Spleen (tissue), 11 donors: ENCODE data around the gene HPS4. TPM values are rescaled to one million over a fixed set of nuclear protein-coding genes. Genes with fewer than 3 reads are reported as not detected.

ENCODE experiments used
- DNase-seq: peaks from one replicate; pipeline ENCODE4 v3.0.0-alpha.2; 2020
- H3K27ac ChIP-seq, 8 donors: fragments of 200-600 bp; sonication (generic) in 7 of 8; 1 replicate in 4 of 8; 2 replicates in 4 of 8; pipeline versions ENCODE4 v1.5.0 to v1.8.0; 2016 to 2021; ENCODE audit warnings: inconsistent platforms in 4 of 8, mild to moderate bottlenecking in 4 of 8, moderate library complexity in 1 of 8
- H3K27me3 ChIP-seq, 7 donors: fragments of 200-600 bp; sonication (generic) in 6 of 7; replicated peaks in 1 of 7; 1 replicate in 4 of 7; 2 replicates in 3 of 7; pipeline versions ENCODE4 v1.5.0 to v1.8.0; 2016 to 2021; ENCODE audit warnings: inconsistent platforms in 3 of 7, mild to moderate bottlenecking in 1 of 7
- H3K36me3 ChIP-seq, 6 donors: fragments of 200-600 bp; sonication (generic) in 5 of 6; 1 replicate in 4 of 6; 2 replicates in 2 of 6; pipeline versions ENCODE4 v1.5.0 to v1.8.0; 2016 to 2021; ENCODE audit warnings: inconsistent platforms in 2 of 6
- H3K4me1 ChIP-seq, 6 donors: fragments of 200-600 bp; sonication (generic) in 5 of 6; 1 replicate in 3 of 6; 2 replicates in 3 of 6; pipeline versions ENCODE4 v1.5.0 to v1.8.0; 2016 to 2021; ENCODE audit warnings: inconsistent platforms in 3 of 6
- H3K4me3 ChIP-seq, 8 donors: fragments of 200-600 bp; sonication (generic) in 7 of 8; 1 replicate in 4 of 8; 2 replicates in 4 of 8; pipeline versions ENCODE4 v1.5.0 to v1.8.0; 2016 to 2021; ENCODE audit warnings: inconsistent platforms in 4 of 8, mild to moderate bottlenecking in 4 of 8, moderate library complexity in 2 of 8
- H3K9me3 ChIP-seq, 8 donors: fragments of 200-600 bp; sonication (generic) in 7 of 8; 1 replicate in 4 of 8; 2 replicates in 4 of 8; pipeline versions ENCODE4 v1.5.0 to v1.8.0; 2016 to 2021; ENCODE audit warnings: inconsistent platforms in 4 of 8
- POLR2A ChIP-seq, 3 donors: fragments of 450-650 bp; IDR thresholded peaks; one replicate each; pipeline ENCODE4 v1.5.1; 2017; ENCODE audit warnings: antibody characterized with exemption in 3 of 3, mild to moderate bottlenecking in 1 of 3
- POLR2AphosphoS5 ChIP-seq, 3 donors: sonication (generic); formaldehyde crosslinking; IDR thresholded peaks; one replicate each; pipeline ENCODE4 v1.5.1; 2017; ENCODE audit warnings: antibody characterized with exemption in 3 of 3
- WGBS, 5 donors: extraction: QIAGEN DNeasy Blood & Tissue Kit in 3 of 5; methylation state at CpG; one replicate each; pipeline versions ENCODE4 v1.1.5 to v1.1.7; 2013 to 2018; 5-methylcytosine and 5-hydroxymethylcytosine counted together
- intact Hi-C: fragments of 100-400 bp; cut with DNase I; formaldehyde crosslinking; loops from one replicate; pipeline ENCODE4 v1.15.0; 2023; ENCODE audit warnings: low total_unique reads
- polyA plus RNA-seq, 3 donors: library from polyadenylated mRNA; stranded (reverse); fragments of 200-250 nt; gene quantifications; one replicate each; pipeline ENCODE4 v1.2.1, GENCODE V29; 2013
- total RNA-seq, 7 donors: library from RNA; depleted of rRNA in 3 of 7; stranded (reverse); fragments of >200 nt in 3 of 7; fragmentation: NEBNext Ultra II Directional in 4 of 7; extraction: Animal tissue kit (Norgen Biotek cat#: 25700) in 4 of 7; gene quantifications; one replicate each; pipeline versions ENCODE4 v1.1.0 to v1.2.1, GENCODE V29; 2016 to 2021
- TF ChIP-seq, protein P1 (sequence below), 11 experiments: fragments of 200-600 bp in 7 of 11; fragments of 450-650 bp in 4 of 11; sonication (generic) in 4 of 11; IDR thresholded peaks in 8 of 11; conservative IDR thresholded peaks in 3 of 11; 1 replicate in 7 of 11; 2 replicates in 4 of 11; pipeline versions ENCODE4 v1.4.0 to v1.8.0; 2016 to 2021; ENCODE audit warnings: antibody characterized with exemption in 11 of 11, inconsistent platforms in 4 of 11, mild to moderate bottlenecking in 1 of 11
- donor health status: healthy with polysubstance abuse.
- donor health status: DM: no; HTN: no; CAD: no; lungs with moderate emphysema.
- donor health status: DM: no; HTN: no; CAD: no.
- donor health status: Bipolar disorder and iron deficiency.
- donor health status: healthy.
- donor health status: DM: no; HTN: no; CAD: no.
- donor health status: DM: yes; HTN: yes; CAD: no.

Gene HPS4
- total and polyA plus RNA-seq, 10 donors, result 15.2 to 56.6 (median 37.5) TPM

DNA sequence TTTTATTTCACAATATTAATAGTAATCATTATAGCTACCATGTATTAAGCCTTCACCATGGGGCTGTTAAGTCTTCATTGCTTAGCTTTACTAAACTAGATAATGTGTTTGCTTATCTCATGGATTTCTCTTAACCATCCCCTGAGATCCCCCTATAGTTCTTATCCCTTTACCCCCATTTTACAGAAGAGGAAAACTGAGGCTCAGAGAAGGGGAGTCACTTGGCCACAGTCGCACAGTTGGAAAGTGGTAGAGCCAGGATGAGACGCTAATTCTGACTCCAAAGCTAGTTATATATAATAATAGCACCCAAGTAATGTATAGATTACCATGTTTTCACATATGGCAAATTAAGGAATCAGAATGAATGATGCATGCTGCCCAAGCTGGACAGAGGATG lies 38.4 kb upstream of the HPS4 start:
- no peak overlapping the region for H3K4me3 ChIP-seq
- H3K36me3 ChIP-seq, result peaks cover 0 to 52% (median 27%) of the 10 kb centered on the region in 6 donors
- TF ChIP-seq POLR2A (IDR thresholded peaks at IDR 0.05), result no peak
- no peak for TF ChIP-seq POLR2AphosphoS5 (IDR thresholded peaks at IDR 0.05)
- TF ChIP-seq, protein P1, sequence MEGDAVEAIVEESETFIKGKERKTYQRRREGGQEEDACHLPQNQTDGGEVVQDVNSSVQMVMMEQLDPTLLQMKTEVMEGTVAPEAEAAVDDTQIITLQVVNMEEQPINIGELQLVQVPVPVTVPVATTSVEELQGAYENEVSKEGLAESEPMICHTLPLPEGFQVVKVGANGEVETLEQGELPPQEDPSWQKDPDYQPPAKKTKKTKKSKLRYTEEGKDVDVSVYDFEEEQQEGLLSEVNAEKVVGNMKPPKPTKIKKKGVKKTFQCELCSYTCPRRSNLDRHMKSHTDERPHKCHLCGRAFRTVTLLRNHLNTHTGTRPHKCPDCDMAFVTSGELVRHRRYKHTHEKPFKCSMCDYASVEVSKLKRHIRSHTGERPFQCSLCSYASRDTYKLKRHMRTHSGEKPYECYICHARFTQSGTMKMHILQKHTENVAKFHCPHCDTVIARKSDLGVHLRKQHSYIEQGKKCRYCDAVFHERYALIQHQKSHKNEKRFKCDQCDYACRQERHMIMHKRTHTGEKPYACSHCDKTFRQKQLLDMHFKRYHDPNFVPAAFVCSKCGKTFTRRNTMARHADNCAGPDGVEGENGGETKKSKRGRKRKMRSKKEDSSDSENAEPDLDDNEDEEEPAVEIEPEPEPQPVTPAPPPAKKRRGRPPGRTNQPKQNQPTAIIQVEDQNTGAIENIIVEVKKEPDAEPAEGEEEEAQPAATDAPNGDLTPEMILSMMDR (IDR thresholded peaks at IDR 0.05 in 8 of 11, conservative IDR thresholded peaks at IDR 0.05 in 3 of 11), result no peak
- intact Hi-C loops, result no loop called here
- DNase-seq, result no peak
- H3K4me1 ChIP-seq, result no peaks in the 10 kb centered on the region
- H3K27ac ChIP-seq, result no peak overlapping the region
- H3K9me3 ChIP-seq, result no peaks in the 10 kb centered on the region
- 95 to 97% (median 96%) methylated on average over 2 of the region's 2 CpGs for WGBS, 5 donors
- no peaks in the 10 kb centered on the region for H3K27me3 ChIP-seq

DNA sequence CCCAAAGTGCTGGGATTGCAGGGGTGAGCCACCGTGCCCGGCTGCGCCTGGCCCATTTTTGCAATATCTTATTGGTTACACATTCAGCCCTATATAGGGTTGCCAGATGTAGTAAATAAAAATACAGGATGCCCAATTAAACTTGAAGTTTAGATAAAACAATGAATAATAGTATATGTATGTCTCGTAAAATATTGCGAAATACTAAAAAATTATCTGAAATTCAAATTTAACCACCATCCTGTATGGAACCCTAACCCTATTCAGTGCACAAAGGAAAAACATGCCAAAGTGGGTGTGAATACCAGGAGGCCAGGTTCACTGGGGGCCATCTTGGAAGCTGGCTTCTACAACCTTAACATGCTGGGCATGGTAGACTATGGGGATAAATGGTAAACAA lies 33.8 kb upstream of the HPS4 start:
- Histone ChIP-seq H3K9me3 (no peaks in the 10 kb centered on the region), H3K36me3 (peaks cover 0 to 8% (median 0%) of the 10 kb centered on the region in 6 donors), H3K27ac (no peak overlapping the region), H3K27me3 (no peaks in the 10 kb centered on the region), H3K4me1 (peaks cover 4 to 19% (median 13%) of the 10 kb centered on the region in 6 donors), H3K4me3 (no peak overlapping the region)
- TF ChIP-seq POLR2A (IDR thresholded peaks at IDR 0.05) (no peak), POLR2AphosphoS5 (IDR thresholded peaks at IDR 0.05) (no peak)
- TF ChIP-seq, protein P1 (IDR thresholded peaks at IDR 0.05 in 8 of 11, conservative IDR thresholded peaks at IDR 0.05 in 3 of 11), result no peak
- DNase-seq, result no peak
- 94 to 98% (median 96%) methylated on average over 5 of the region's 5 CpGs for WGBS, 5 donors
- intact Hi-C loops, result no loop called here

- intact Hi-C loops, result no loop called here
- no peak overlapping the region for H3K4me3 ChIP-seq
- no peak overlapping the region for H3K27ac ChIP-seq
- H3K9me3 ChIP-seq, result no peaks in the 10 kb centered on the region
- WGBS, 5 donors, result 53 to 83% (median 67%) methylated on average over 1 of the region's 1 CpG
- DNase-seq, result no peak
- no peaks in the 10 kb centered on the region for H3K36me3 ChIP-seq
- TF ChIP-seq POLR2AphosphoS5 (IDR thresholded peaks at IDR 0.05), result no peak
- TF ChIP-seq, protein P1 (IDR thresholded peaks at IDR 0.05 in 8 of 11, conservative IDR thresholded peaks at IDR 0.05 in 3 of 11), result no peak
- TF ChIP-seq POLR2A (IDR thresholded peaks at IDR 0.05), result no peak
- H3K4me1 ChIP-seq, result peaks cover 7 to 23% (median 18%) of the 10 kb centered on the region in 6 donors
- H3K27me3 ChIP-seq, result no peaks in the 10 kb centered on the region
These were observed 32.9 kb upstream of the HPS4 start for GRCh38 chr22:26516503-26516902.

GRCh38 chr22:26515931-26516330 lies 32.3 kb upstream of the HPS4 start:
- Histone ChIP-seq H3K27ac (no peak overlapping the region), H3K9me3 (no peaks in the 10 kb centered on the region), H3K27me3 (no peaks in the 10 kb centered on the region), H3K4me1 (peaks cover 13 to 29% (median 24%) of the 10 kb centered on the region in 6 donors), H3K4me3 (no peak overlapping the region), H3K36me3 (no peaks in the 10 kb centered on the region)
- DNase-seq, result no peak
- 84 to 95% (median 88%) methylated on average over 3 of the region's 3 CpGs for WGBS, 5 donors
- TF ChIP-seq POLR2A (IDR thresholded peaks at IDR 0.05) (no peak), POLR2AphosphoS5 (IDR thresholded peaks at IDR 0.05) (no peak)
- TF ChIP-seq, protein P1 (IDR thresholded peaks at IDR 0.05 in 8 of 11, conservative IDR thresholded peaks at IDR 0.05 in 3 of 11), result no peak
- intact Hi-C loops, result no loop called here
